Measurements from ENCODE around the gene TSPAN2. TPM values are rescaled to one million over a fixed set of nuclear protein-coding genes. Genes with fewer than 3 reads are reported as not detected.
"Not testable (repeated sequence)": the region's sequence is repeated elsewhere in the genome, so short reads cannot be mapped to it uniquely, and the experiment has no call there.

Gene TSPAN2
- polyA plus RNA-seq, 2 donors, result 1.7 to 4.2 TPM

DNA sequence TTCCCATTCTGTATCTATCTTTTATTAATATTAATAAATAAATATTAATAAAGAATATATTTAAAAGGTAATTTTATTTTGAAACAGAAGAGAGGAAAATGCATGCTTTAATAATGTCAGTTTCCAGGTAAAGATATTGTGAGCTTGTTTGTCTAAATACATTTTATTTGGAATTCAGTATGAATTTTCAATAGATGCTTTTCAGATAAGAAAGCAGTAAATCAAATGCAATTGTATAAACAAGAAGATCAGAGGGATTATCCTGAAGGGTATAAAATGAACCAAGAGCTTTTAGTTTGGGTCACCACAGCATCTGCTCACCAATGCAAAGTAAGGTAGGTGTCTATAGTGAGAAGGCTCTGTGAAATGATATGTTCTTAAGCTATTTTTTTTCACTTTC lies 59.8 kb downstream of the TSPAN2 start, which contains the start of gene TSHB:
TSS of gene TSHB (plus strand) at position 301 of the 400 bp plus-strand sequence. CDS start 3,537 bp downstream, outside the sequence.
- Histone ChIP-seq H3K4me1 (ENCODE audit: control insufficient read depth in 2 of 2, insufficient read depth in 2 of 2, low read length in 1 of 2) (no peaks in the 10 kb centered on the region), H3K9me3 (ENCODE audit: control insufficient read depth in 2 of 2, insufficient read depth in 1 of 2, low read depth in 1 of 2, low read length in 1 of 2) (no peaks in the 10 kb centered on the region), H3K4me3 (ENCODE audit: low read depth in 1 of 2, low read length in 2 of 2) (no peak within 1 kb of the TSS), H3K36me3 (ENCODE audit: control insufficient read depth in 2 of 2, insufficient read depth in 2 of 2, low read length in 1 of 2) (no peaks in the 10 kb centered on the region), H3K27ac (ENCODE audit: low read depth in 2 of 2, low read length in 1 of 2) (no peak within 1 kb of the TSS), H3K27me3 (ENCODE audit: control insufficient read depth in 1 of 2, insufficient read depth in 2 of 2, low read length in 2 of 2) (no peaks in the 10 kb centered on the region)

GRCh38 chr1:115023593-115023992 lies 65.7 kb downstream of the TSPAN2 start:
- Histone ChIP-seq H3K4me1 (ENCODE audit: control insufficient read depth in 2 of 2, insufficient read depth in 2 of 2, low read length in 1 of 2) (no peaks in the 10 kb centered on the region), H3K36me3 (ENCODE audit: control insufficient read depth in 2 of 2, insufficient read depth in 2 of 2, low read length in 1 of 2) (no peaks in the 10 kb centered on the region), H3K27ac (ENCODE audit: low read depth in 2 of 2, low read length in 1 of 2) (no peak overlapping the region), H3K27me3 (ENCODE audit: control insufficient read depth in 1 of 2, insufficient read depth in 2 of 2, low read length in 2 of 2) (no peaks in the 10 kb centered on the region), H3K9me3 (ENCODE audit: control insufficient read depth in 2 of 2, insufficient read depth in 1 of 2, low read depth in 1 of 2, low read length in 1 of 2) (no peaks in the 10 kb centered on the region), H3K4me3 (ENCODE audit: low read depth in 1 of 2, low read length in 2 of 2) (no peak overlapping the region)

DNA sequence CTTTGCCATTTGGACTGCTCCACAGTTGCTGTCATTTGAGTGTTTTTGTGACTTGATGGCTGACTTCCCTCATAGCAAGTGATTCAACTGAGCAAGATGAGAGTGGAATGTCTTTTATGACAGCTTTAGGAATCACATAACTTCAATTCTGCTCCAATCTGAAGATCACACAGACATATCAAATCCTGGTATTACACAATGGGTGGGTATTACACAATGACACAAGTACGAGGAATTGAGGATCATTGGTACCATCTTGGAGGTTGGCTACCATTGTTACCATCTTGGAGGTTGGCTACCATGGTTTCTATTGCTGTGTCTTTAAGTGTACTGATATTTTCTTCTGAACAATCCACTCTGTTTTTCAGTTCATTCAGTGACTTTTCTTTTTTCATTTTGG lies 68.2 kb downstream of the TSPAN2 start:
- WGBS, 2 donors, result 53 to 59% methylated on average over 1 of the region's 1 CpG
- H3K4me1 ChIP-seq (ENCODE audit: control insufficient read depth in 2 of 2, insufficient read depth in 2 of 2, low read length in 1 of 2), result no peaks in the 10 kb centered on the region
- no peaks in the 10 kb centered on the region for H3K27me3 ChIP-seq (ENCODE audit: control insufficient read depth in 1 of 2, insufficient read depth in 2 of 2, low read length in 2 of 2)
- H3K4me3 ChIP-seq (ENCODE audit: low read depth in 1 of 2, low read length in 2 of 2), result no peak overlapping the region
- no peaks in the 10 kb centered on the region for H3K36me3 ChIP-seq (ENCODE audit: control insufficient read depth in 2 of 2, insufficient read depth in 2 of 2, low read length in 1 of 2)
- H3K27ac ChIP-seq (ENCODE audit: low read depth in 2 of 2, low read length in 1 of 2), result no peak overlapping the region
- H3K9me3 ChIP-seq (ENCODE audit: control insufficient read depth in 2 of 2, insufficient read depth in 1 of 2, low read depth in 1 of 2, low read length in 1 of 2), result no peaks in the 10 kb centered on the region

DNA sequence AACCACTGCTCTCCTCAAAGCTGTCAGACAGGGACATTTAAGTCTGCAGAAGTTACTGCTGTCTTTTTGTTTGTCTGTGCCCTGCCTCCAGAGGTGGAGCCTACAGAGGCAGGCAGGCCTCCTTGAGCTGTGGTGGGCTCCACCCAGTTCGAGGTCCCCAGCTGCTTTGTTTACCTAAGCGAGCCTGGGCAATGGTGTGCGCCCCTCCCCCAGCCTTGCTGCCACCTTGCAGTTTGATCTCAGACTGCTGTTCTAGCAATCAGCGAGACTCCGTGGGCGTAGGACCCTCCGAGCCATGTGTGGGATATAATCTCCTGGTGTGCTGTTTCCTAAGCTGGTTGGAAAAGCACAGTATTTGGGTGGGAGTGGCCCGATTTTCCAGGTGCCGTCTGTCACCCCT lies 69.8 kb downstream of the TSPAN2 start:
- H3K9me3 ChIP-seq (ENCODE audit: control insufficient read depth in 2 of 2, insufficient read depth in 1 of 2, low read depth in 1 of 2, low read length in 1 of 2); H3K4me3 ChIP-seq (ENCODE audit: low read depth in 1 of 2, low read length in 2 of 2); H3K27me3 ChIP-seq (ENCODE audit: control insufficient read depth in 1 of 2, insufficient read depth in 2 of 2, low read length in 2 of 2); H3K27ac ChIP-seq (ENCODE audit: low read depth in 2 of 2, low read length in 1 of 2); H3K36me3 ChIP-seq (ENCODE audit: control insufficient read depth in 2 of 2, insufficient read depth in 2 of 2, low read length in 1 of 2); H3K4me1 ChIP-seq (ENCODE audit: control insufficient read depth in 2 of 2, insufficient read depth in 2 of 2, low read length in 1 of 2): not testable (repeated sequence)
- 82 to 84% methylated on average over 9 of the region's 9 CpGs for WGBS, 2 donors

GRCh38 chr1:115013792-115014191 lies 75.5 kb downstream of the TSPAN2 start:
- no peaks in the 10 kb centered on the region for H3K36me3 ChIP-seq (ENCODE audit: control insufficient read depth in 2 of 2, insufficient read depth in 2 of 2, low read length in 1 of 2)
- no peak overlapping the region for H3K4me3 ChIP-seq (ENCODE audit: low read depth in 1 of 2, low read length in 2 of 2)
- WGBS, 2 donors, result 83 to 90% methylated on average over 2 of the region's 2 CpGs
- H3K27ac ChIP-seq (ENCODE audit: low read depth in 2 of 2, low read length in 1 of 2), result no peak overlapping the region
- no peaks in the 10 kb centered on the region for H3K9me3 ChIP-seq (ENCODE audit: control insufficient read depth in 2 of 2, insufficient read depth in 1 of 2, low read depth in 1 of 2, low read length in 1 of 2)
- H3K27me3 ChIP-seq (ENCODE audit: control insufficient read depth in 1 of 2, insufficient read depth in 2 of 2, low read length in 2 of 2), result no peaks in the 10 kb centered on the region
- H3K4me1 ChIP-seq (ENCODE audit: control insufficient read depth in 2 of 2, insufficient read depth in 2 of 2, low read length in 1 of 2), result no peaks in the 10 kb centered on the region

DNA sequence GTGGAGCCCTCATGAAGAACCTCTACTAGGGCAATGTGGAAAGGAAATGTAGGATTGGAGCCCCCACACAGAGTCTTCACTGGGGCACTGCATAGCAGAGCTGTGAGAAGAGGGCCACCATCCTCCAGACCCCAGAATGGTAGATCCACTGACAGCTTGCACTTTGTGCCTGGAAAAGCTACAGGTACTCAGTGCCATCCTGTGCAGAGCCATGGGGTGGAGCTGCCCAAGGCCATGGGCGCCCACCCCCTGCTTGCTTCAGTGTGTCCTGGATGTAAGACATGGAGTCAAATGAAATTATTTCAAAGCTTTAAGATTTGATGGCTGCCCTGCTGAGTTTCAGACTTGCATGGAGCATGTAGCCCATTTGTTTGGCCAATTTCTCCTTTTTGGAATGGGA lies 76.9 kb downstream of the TSPAN2 start:
- no peak overlapping the region for H3K27ac ChIP-seq (ENCODE audit: low read depth in 2 of 2, low read length in 1 of 2)
- H3K9me3 ChIP-seq (ENCODE audit: control insufficient read depth in 2 of 2, insufficient read depth in 1 of 2, low read depth in 1 of 2, low read length in 1 of 2), result no peaks in the 10 kb centered on the region
- H3K4me3 ChIP-seq (ENCODE audit: low read depth in 1 of 2, low read length in 2 of 2), result no peak overlapping the region
- WGBS, 2 donors, result 71 to 78% methylated on average over 1 of the region's 1 CpG
- no peaks in the 10 kb centered on the region for H3K4me1 ChIP-seq (ENCODE audit: control insufficient read depth in 2 of 2, insufficient read depth in 2 of 2, low read length in 1 of 2)
- H3K27me3 ChIP-seq (ENCODE audit: control insufficient read depth in 1 of 2, insufficient read depth in 2 of 2, low read length in 2 of 2), result no peaks in the 10 kb centered on the region
- no peaks in the 10 kb centered on the region for H3K36me3 ChIP-seq (ENCODE audit: control insufficient read depth in 2 of 2, insufficient read depth in 2 of 2, low read length in 1 of 2)

GRCh38 chr1:115012006-115012405 lies 77.3 kb downstream of the TSPAN2 start:
- Histone ChIP-seq H3K27me3 (ENCODE audit: control insufficient read depth in 1 of 2, insufficient read depth in 2 of 2, low read length in 2 of 2) (no peaks in the 10 kb centered on the region), H3K9me3 (ENCODE audit: control insufficient read depth in 2 of 2, insufficient read depth in 1 of 2, low read depth in 1 of 2, low read length in 1 of 2) (no peaks in the 10 kb centered on the region), H3K4me1 (ENCODE audit: control insufficient read depth in 2 of 2, insufficient read depth in 2 of 2, low read length in 1 of 2) (no peaks in the 10 kb centered on the region), H3K27ac (ENCODE audit: low read depth in 2 of 2, low read length in 1 of 2) (no peak overlapping the region), H3K36me3 (ENCODE audit: control insufficient read depth in 2 of 2, insufficient read depth in 2 of 2, low read length in 1 of 2) (no peaks in the 10 kb centered on the region), H3K4me3 (ENCODE audit: low read depth in 1 of 2, low read length in 2 of 2) (no peak overlapping the region)
- 93 to 98% methylated on average over 1 of the region's 1 CpG for WGBS, 2 donors

DNA sequence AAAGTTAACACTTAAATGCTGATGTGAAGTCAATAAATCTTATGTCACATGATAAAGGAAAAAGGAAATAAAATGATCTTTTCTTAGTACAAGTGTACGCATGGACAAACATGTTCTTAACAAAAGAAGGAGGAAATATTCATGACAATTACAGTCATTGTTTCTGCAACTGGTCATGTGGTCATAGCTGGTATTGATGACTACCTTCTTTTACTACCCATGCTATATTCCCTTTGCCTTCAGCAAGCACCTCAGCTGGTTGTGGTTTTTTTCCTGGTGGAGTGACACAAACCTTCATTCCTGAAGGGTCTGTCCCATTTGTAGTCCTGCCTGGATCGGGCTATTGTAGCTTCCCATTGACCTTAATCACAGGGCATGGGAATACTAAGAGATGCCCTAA lies 83.1 kb downstream of the TSPAN2 start:
- no peaks in the 10 kb centered on the region for H3K36me3 ChIP-seq (ENCODE audit: control insufficient read depth in 2 of 2, insufficient read depth in 2 of 2, low read length in 1 of 2)
- peaks cover 0 to 3% of the 10 kb centered on the region in 2 donors for H3K27me3 ChIP-seq (ENCODE audit: control insufficient read depth in 1 of 2, insufficient read depth in 2 of 2, low read length in 2 of 2)
- H3K27ac ChIP-seq (ENCODE audit: low read depth in 2 of 2, low read length in 1 of 2), result no peak overlapping the region
- no peak overlapping the region for H3K4me3 ChIP-seq (ENCODE audit: low read depth in 1 of 2, low read length in 2 of 2)
- H3K4me1 ChIP-seq (ENCODE audit: control insufficient read depth in 2 of 2, insufficient read depth in 2 of 2, low read length in 1 of 2), result no peaks in the 10 kb centered on the region
- H3K9me3 ChIP-seq (ENCODE audit: control insufficient read depth in 2 of 2, insufficient read depth in 1 of 2, low read depth in 1 of 2, low read length in 1 of 2), result no peaks in the 10 kb centered on the region
- 86 to 89% methylated on average over 2 of the region's 2 CpGs for WGBS, 2 donors

Other genes with a start within 250 kb of the TSPAN2 start
- not detected for gene SYCP1, start 234.6 kb downstream of the TSPAN2 start, polyA plus RNA-seq
- gene TSHB, start 59.7 kb downstream of the TSPAN2 start, polyA plus RNA-seq, result not detected
- under 1 TPM; 0.35 to 0.39 TPM for gene NGF, start 248.7 kb upstream of the TSPAN2 start, polyA plus RNA-seq